Measurements from ENCODE around the gene RIC8A. TPM values are rescaled to one million over a fixed set of nuclear protein-coding genes. Genes with fewer than 3 reads are reported as not detected.

Gene RIC8A
- total RNA-seq, 1 experiment from 2014 or later: 129 TPM

DNA sequence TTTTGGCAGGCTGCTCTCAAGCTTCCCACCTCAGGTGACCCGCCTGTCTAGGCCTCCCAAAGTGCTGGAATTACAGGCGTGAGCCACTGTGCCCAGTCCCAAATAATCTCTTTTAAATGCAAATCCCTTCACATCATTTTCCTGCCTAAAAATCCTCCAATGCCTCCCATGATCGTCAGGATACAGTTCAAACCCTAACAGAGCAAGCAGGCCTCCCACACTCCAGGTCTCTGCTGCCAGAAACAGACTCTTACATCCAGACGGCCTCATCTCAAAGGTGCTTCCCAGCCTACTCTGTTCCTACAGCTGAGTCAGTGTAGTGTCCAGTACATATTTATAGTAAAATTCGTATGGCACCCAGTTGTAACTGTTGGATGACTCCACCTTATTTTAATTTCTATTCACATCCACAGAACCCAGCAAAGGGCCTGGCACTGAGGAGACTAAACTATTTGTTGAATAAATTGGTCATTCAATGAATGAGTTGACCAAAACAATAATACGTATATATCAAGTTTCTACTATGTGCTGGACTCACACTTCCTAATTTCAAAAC, 20.4 kb downstream of the RIC8A start:
- Histone ChIP-seq H2AFZ (no peak overlapping the region), H3K27me3 (ENCODE audit: insufficient read depth, low read depth) (no peaks in the 10 kb centered on the region), H3K4me2 (no peak overlapping the region), H3K27ac (no peak overlapping the region), H3K4me3 (no peak overlapping the region), H3K9me3 (ENCODE audit: insufficient read depth, low read depth) (no peaks in the 10 kb centered on the region), H3K4me1 (replicated peaks; ENCODE audit: insufficient read depth) (no peaks in the 10 kb centered on the region), H3F3A (ENCODE audit: insufficient read depth, low read depth) (no peaks in the 10 kb centered on the region), H3K79me2 (ENCODE audit: low read depth) (no peaks in the 10 kb centered on the region), H3K9me2 (ENCODE audit: insufficient read depth) (no peaks in the 10 kb centered on the region), H4K20me1 (ENCODE audit: insufficient read depth) (no peaks in the 10 kb centered on the region), H3K36me3 (ENCODE audit: low read depth) (no peaks in the 10 kb centered on the region)
- no peak for TF ChIP-seq EZH2 (IDR thresholded peaks at IDR 0.05; ENCODE audit: low read depth)
- TF ChIP-seq, protein P1, sequence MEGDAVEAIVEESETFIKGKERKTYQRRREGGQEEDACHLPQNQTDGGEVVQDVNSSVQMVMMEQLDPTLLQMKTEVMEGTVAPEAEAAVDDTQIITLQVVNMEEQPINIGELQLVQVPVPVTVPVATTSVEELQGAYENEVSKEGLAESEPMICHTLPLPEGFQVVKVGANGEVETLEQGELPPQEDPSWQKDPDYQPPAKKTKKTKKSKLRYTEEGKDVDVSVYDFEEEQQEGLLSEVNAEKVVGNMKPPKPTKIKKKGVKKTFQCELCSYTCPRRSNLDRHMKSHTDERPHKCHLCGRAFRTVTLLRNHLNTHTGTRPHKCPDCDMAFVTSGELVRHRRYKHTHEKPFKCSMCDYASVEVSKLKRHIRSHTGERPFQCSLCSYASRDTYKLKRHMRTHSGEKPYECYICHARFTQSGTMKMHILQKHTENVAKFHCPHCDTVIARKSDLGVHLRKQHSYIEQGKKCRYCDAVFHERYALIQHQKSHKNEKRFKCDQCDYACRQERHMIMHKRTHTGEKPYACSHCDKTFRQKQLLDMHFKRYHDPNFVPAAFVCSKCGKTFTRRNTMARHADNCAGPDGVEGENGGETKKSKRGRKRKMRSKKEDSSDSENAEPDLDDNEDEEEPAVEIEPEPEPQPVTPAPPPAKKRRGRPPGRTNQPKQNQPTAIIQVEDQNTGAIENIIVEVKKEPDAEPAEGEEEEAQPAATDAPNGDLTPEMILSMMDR (conservative IDR thresholded peaks at IDR 0.05): no peak
- intact Hi-C loops (cut with micrococcal nuclease; ENCODE audit: unreplicated experiment): no loop called here
- BruUV-seq (replicated peaks): no TSS peak
- ChIA-PET CTCF (no interaction called here), POLR2A (ENCODE audit: unreplicated experiment) (no interaction called here)
- no peak for DNase-seq

DNA sequence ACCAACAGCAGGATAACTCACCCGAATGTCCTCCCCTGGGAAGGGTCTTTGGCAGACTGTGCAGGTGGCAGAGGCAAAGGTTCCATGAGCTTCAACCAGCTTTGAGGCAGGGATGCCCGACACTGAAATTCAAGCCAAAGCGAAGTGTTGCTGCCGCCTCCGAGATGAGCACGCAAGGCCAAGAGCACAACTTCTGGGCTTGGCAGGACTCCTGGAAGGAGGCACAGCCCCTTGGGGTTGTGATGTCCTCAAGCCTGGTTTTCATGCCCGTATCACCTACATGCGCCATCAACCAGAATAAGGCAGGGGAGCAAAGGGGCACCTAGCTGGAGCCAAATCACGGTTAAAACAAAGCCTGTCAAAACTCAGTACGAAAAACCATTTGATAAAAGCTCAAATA, 22.9 kb downstream of the RIC8A start:
- H3F3A ChIP-seq (ENCODE audit: insufficient read depth, low read depth): no peaks in the 10 kb centered on the region
- H3K27me3 ChIP-seq (ENCODE audit: insufficient read depth, low read depth): no peaks in the 10 kb centered on the region
- H3K9me2 ChIP-seq (ENCODE audit: insufficient read depth): no peaks in the 10 kb centered on the region
- no peaks in the 10 kb centered on the region for H3K4me1 ChIP-seq (replicated peaks; ENCODE audit: insufficient read depth)
- no peaks in the 10 kb centered on the region for H3K36me3 ChIP-seq (ENCODE audit: low read depth)
- no peak for TF ChIP-seq EZH2 (IDR thresholded peaks at IDR 0.05; ENCODE audit: low read depth)
- TF ChIP-seq, protein P1 (conservative IDR thresholded peaks at IDR 0.05): no peak
- ChIA-PET POLR2A (ENCODE audit: unreplicated experiment) (no interaction called here), CTCF (no interaction called here)
- no peak overlapping the region for H3K27ac ChIP-seq
- no peaks in the 10 kb centered on the region for H3K79me2 ChIP-seq (ENCODE audit: low read depth)
- no peaks in the 10 kb centered on the region for H4K20me1 ChIP-seq (ENCODE audit: insufficient read depth)
- no peak for DNase-seq
- H3K9me3 ChIP-seq (ENCODE audit: insufficient read depth, low read depth): no peaks in the 10 kb centered on the region
- no TSS peak for BruUV-seq (replicated peaks)
- intact Hi-C loops (cut with micrococcal nuclease; ENCODE audit: unreplicated experiment): no loop called here
- no peak overlapping the region for H2AFZ ChIP-seq
- H3K4me3 ChIP-seq: no peak overlapping the region
- H3K4me2 ChIP-seq: no peak overlapping the region

DNA sequence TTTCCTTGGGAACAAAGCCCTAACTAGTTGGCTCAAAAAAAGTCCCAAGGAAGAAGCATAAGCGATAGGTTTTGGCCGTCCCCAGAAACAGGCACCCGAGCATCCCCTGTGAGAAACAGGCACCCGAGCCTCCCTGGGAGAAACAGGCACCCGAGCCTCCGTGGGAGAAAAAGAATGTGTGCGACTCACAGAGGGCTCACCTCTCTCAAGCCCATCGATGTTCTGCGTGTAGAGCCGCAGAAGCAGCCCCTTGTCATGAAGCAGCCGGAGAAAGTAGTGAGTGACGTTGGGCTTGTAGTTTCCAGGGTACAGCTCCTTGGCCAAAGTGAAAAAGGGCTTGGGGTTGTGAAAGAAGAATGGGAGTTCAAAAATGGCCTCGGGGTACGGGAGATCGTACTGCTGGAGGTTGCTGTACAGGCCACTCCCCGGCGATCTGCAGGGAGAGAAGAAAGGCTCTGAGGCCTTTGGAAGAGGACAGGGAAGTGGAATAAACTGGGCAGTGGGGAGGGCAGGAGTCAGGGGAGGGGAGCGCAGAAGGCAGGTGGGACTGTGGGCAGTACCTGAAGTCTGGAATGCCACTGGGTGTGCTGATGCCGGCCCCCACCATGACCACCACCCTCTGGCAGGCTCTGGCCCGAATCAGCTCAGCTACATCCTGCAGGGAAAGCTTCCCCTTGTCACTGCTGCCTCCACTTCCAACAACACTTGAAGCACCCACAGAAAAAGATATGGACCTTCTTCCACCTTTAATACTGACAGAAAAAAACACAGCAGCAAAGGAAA, 25.5 kb downstream of the RIC8A start:
- CTCF ChIA-PET: no interaction called here
- Histone ChIP-seq H2AFZ (no peak overlapping the region), H3K27ac (no peak overlapping the region), H4K20me1 (ENCODE audit: insufficient read depth) (peaks cover 5% of the 10 kb centered on the region; the same call in 1 of the 2 replicates), H3K27me3 (ENCODE audit: insufficient read depth, low read depth) (no peaks in the 10 kb centered on the region), H3K4me2 (no peak overlapping the region), H3F3A (ENCODE audit: insufficient read depth, low read depth) (peaks cover 3% of the 10 kb centered on the region; the same call in 1 of the 2 replicates), H3K4me3 (no peak overlapping the region), H3K9me3 (ENCODE audit: insufficient read depth, low read depth) (no peaks in the 10 kb centered on the region), H3K79me2 (ENCODE audit: low read depth) (peaks cover 12% of the 10 kb centered on the region), H3K4me1 (replicated peaks; ENCODE audit: insufficient read depth) (peaks cover 3% of the 10 kb centered on the region), H3K36me3 (ENCODE audit: low read depth) (no peaks in the 10 kb centered on the region), H3K9me2 (ENCODE audit: insufficient read depth) (no peaks in the 10 kb centered on the region)
- BruUV-seq (replicated peaks): no TSS peak
- POLR2A ChIA-PET (ENCODE audit: unreplicated experiment): no interaction called here
- DNase-seq: no peak
- no peak for TF ChIP-seq EZH2 (IDR thresholded peaks at IDR 0.05; ENCODE audit: low read depth)
- TF ChIP-seq, protein P1 (conservative IDR thresholded peaks at IDR 0.05): no peak
- intact Hi-C loops (cut with micrococcal nuclease; ENCODE audit: unreplicated experiment): no loop called here

Data from PC-9 (cell line).